ENCODE measurements around the gene ECI1. TPM values are rescaled to one million over a fixed set of nuclear protein-coding genes. Genes with fewer than 3 reads are reported as not detected.

The ECI1 gene
- total and polyA plus RNA-seq, 2 of the 13 experiments (the other 11 are each of a cell fraction or from before 2014, with no cell fraction given) = 82.0 to 102 TPM

GRCh38 chr16:2191446-2191706, 60.0 kb downstream of the ECI1 start:
- Histone ChIP-seq H4K20me1 (ENCODE audit: insufficient read depth, low read length) (no peaks in the 10 kb centered on the region), H3K9ac (ENCODE audit: insufficient read depth, low read depth, low read length) (no peak overlapping the region), H3K4me1 (ENCODE audit: insufficient read depth, low read length) (peaks cover 53% of the 10 kb centered on the region), H3K27me3 (ENCODE audit: control insufficient read depth in 1 of 2, insufficient read depth in 2 of 2, low read length in 2 of 2) (0 out of 5 replicates have a peak, but pooled peaks cover 0 to 5% of the 10 kb centered on the region in 2 experiments), H3K4me2 (ENCODE audit: low read depth, low read length) (peak overlapping the region; percentile 61; the same call in 1 of the 2 replicates), H3K36me3 (replicated peaks in 1 of 2; ENCODE audit: control insufficient read depth in 1 of 2, insufficient read depth in 2 of 2, low read length in 2 of 2) (no peaks in the 10 kb centered on the region), H2AFZ (ENCODE audit: low read length) (no peak overlapping the region), H3K9me3 (ENCODE audit: low read length) (no peaks in the 10 kb centered on the region), H3K27ac (ENCODE audit: extremely low read length, insufficient read depth, low read length) (no peak overlapping the region), H3K79me2 (ENCODE audit: insufficient read depth, low read length) (no peaks in the 10 kb centered on the region), H3K4me3 (replicated peaks in 1 of 3; ENCODE audit: insufficient read depth in 1 of 3, low read depth in 2 of 3, low read length in 3 of 3) (peak overlapping the region in 1 of 3 experiments; percentile 45; a peak in 1 of 6 replicates)
- FAIRE-seq = no peak
- 0% methylated on average over 1 of the region's 11 CpGs for WGBS (ENCODE audit: low lambda C conversion rate)
- DNase-seq (ENCODE audit: low spot score) = no peak
- CTCF ChIA-PET (ENCODE audit: low intra/inter-chr PET ratio, low total read pairs) = no interaction called here
- POLR2A ChIA-PET = interaction anchor here (0.9 to 3.5 kb wide), 2 partner anchors 36 to 60 kb away, joined by 3 to 29 read pairs; partner anchors contain the start of genes ECI1 and TRAF7
- no peak for ATAC-seq
- TF ChIP-seq ZNF713 (CRISPR knock-in tag; IDR thresholded peaks at IDR 0.05) (0 out of 2 replicates have a peak, but pooled peaks have one; percentile 16), ZBTB33 (CRISPR knock-in tag; IDR thresholded peaks at IDR 0.05) (peak; percentile 78), CTCF (CRISPR knock-in tag; IDR thresholded peaks at IDR 0.05) (0 out of 2 replicates have a peak, but pooled peaks have one; percentile 8), ARNTL (CRISPR knock-in tag; IDR thresholded peaks at IDR 0.05) (no peak), RARG (CRISPR knock-in tag; IDR thresholded peaks at IDR 0.05; ENCODE audit: low read depth) (no peak), ZSCAN31 (CRISPR knock-in tag; IDR thresholded peaks at IDR 0.05; ENCODE audit: low read depth) (no peak), ZNF543 (CRISPR knock-in tag; IDR thresholded peaks at IDR 0.05) (no peak), ZNF766 (CRISPR knock-in tag; IDR thresholded peaks at IDR 0.05; ENCODE audit: borderline replicate concordance) (no peak)
- intact Hi-C loops (cut with micrococcal nuclease; ENCODE audit: unreplicated experiment) (no loop called here), in situ Hi-C loops (cut with HindIII; ENCODE audit: extremely low pct_ligation_motif_present, low pct_unique_long_range_greater_than_20kb) (no loop called here)
- BruUV-seq (replicated peaks) = no TSS peak

Measured in HepG2 (cell line).